Measurements from ENCODE around the gene LAP3. TPM values are rescaled to one million over a fixed set of nuclear protein-coding genes. Genes with fewer than 3 reads are reported as not detected.

The LAP3 gene
- total RNA-seq, 1 donor from 2014 or later, result 52.7 TPM

GRCh38 chr4:17557880-17558279 lies 19.1 kb upstream of the LAP3 start:
- TF ChIP-seq CTCF (IDR thresholded peaks at IDR 0.05; ENCODE audit: borderline replicate concordance), result no peak
- no peaks in the 10 kb centered on the region for H3K9me3 ChIP-seq (replicated peaks)
- no peak overlapping the region for H3K27ac ChIP-seq (replicated peaks)
- no peaks in the 10 kb centered on the region for H3K36me3 ChIP-seq
- peaks cover 30% of the 10 kb centered on the region for H3K27me3 ChIP-seq (ENCODE audit: low read depth)
- H3K4me1 ChIP-seq, result no peaks in the 10 kb centered on the region
- DNase-seq, result no peak
- intact Hi-C loops (cut with micrococcal nuclease), result loop anchor here (10.0 kb wide), 1 partner anchor 1037 kb away; no protein-coding TSS in a partner anchor
- no peak overlapping the region for H3K4me3 ChIP-seq

GRCh38 chr4:17558941-17559708 lies 17.9 kb upstream of the LAP3 start:
- Histone ChIP-seq H3K4me3 (no peak overlapping the region), H3K4me1 (no peaks in the 10 kb centered on the region), H3K36me3 (no peaks in the 10 kb centered on the region), H3K27me3 (ENCODE audit: low read depth) (peaks cover 23% of the 10 kb centered on the region), H3K27ac (replicated peaks) (no peak overlapping the region), H3K9me3 (replicated peaks) (no peaks in the 10 kb centered on the region)
- no peak for DNase-seq
- no peak for TF ChIP-seq CTCF (IDR thresholded peaks at IDR 0.05; ENCODE audit: borderline replicate concordance)
- intact Hi-C loops (cut with micrococcal nuclease), result loop anchor here (10.0 kb wide), 1 partner anchor 1036 kb away; no protein-coding TSS in a partner anchor

- no peak for TF ChIP-seq CTCF (IDR thresholded peaks at IDR 0.05; ENCODE audit: borderline replicate concordance)
Observed at GRCh38 chr4:17559709-17560048, 17.3 kb upstream of the LAP3 start.

GRCh38 chr4:17560065-17560673 lies 16.8 kb upstream of the LAP3 start:
- no peak overlapping the region for H3K27ac ChIP-seq (replicated peaks)
- DNase-seq, result no peak
- intact Hi-C loops (cut with micrococcal nuclease), result no loop called here
- H3K9me3 ChIP-seq (replicated peaks), result no peaks in the 10 kb centered on the region
- H3K4me3 ChIP-seq, result no peak overlapping the region
- H3K4me1 ChIP-seq, result no peaks in the 10 kb centered on the region
- no peaks in the 10 kb centered on the region for H3K36me3 ChIP-seq
- TF ChIP-seq CTCF (IDR thresholded peaks at IDR 0.05; ENCODE audit: borderline replicate concordance), result no peak
- H3K27me3 ChIP-seq (ENCODE audit: low read depth), result peaks cover 13% of the 10 kb centered on the region

More at GRCh38 chr4:17559709-17560048, 17.3 kb upstream of the LAP3 start:
- Histone ChIP-seq H3K27me3 (ENCODE audit: low read depth) (peaks cover 18% of the 10 kb centered on the region), H3K27ac (replicated peaks) (no peak overlapping the region), H3K4me3 (no peak overlapping the region), H3K4me1 (no peaks in the 10 kb centered on the region), H3K9me3 (replicated peaks) (no peaks in the 10 kb centered on the region), H3K36me3 (no peaks in the 10 kb centered on the region)
- no peak for DNase-seq
- intact Hi-C loops (cut with micrococcal nuclease), result loop anchor here (10.0 kb wide), 1 partner anchor 1035 kb away; no protein-coding TSS in a partner anchor

- intact Hi-C loops (cut with micrococcal nuclease), result no loop called here
- DNase-seq, result no peak
Observed at GRCh38 chr4:17561195-17561909, 15.6 kb upstream of the LAP3 start.

More at GRCh38 chr4:17561195-17561909, 15.6 kb upstream of the LAP3 start:
- Histone ChIP-seq H3K27ac (replicated peaks) (no peak overlapping the region), H3K36me3 (no peaks in the 10 kb centered on the region), H3K9me3 (replicated peaks) (no peaks in the 10 kb centered on the region), H3K4me3 (no peak overlapping the region), H3K4me1 (no peaks in the 10 kb centered on the region), H3K27me3 (ENCODE audit: low read depth) (peaks cover 10% of the 10 kb centered on the region)
- TF ChIP-seq CTCF (IDR thresholded peaks at IDR 0.05; ENCODE audit: borderline replicate concordance), result no peak

All from left ventricle myocardium inferior (tissue), 1 donor.